HepG2 (cell line): ENCODE measurements around the gene CES5A.

ENCODE experiments used
- GABPA ChIP-seq, 2 experiments: IDR thresholded peaks; 2 replicates each; pipeline ENCODE4 v1.6.1; 2011 to 2016; ENCODE audit warnings: low read depth in 2 of 2, low read length in 1 of 2, missing biosample characterization in 1 of 2, missing genetic modification characterization in 1 of 2
- HDAC1 ChIP-seq: sonication (generic); formaldehyde crosslinking; IDR thresholded peaks from 2 replicates; pipeline ENCODE4 v1.5.1; 2020; ENCODE audit warnings: mild to moderate bottlenecking, missing genetic modification reagents
- HIC2 ChIP-seq: sonication (generic); formaldehyde crosslinking; IDR thresholded peaks from 2 replicates; pipeline ENCODE4 v1.9.0; 2022; ENCODE audit warnings: low read depth, missing genetic modification reagents
- KDM5A ChIP-seq: fragments of 200-600 bp; sonication (generic); IDR thresholded peaks from 2 replicates; pipeline ENCODE4 v1.7.0; 2018; ENCODE audit warnings: antibody characterized with exemption, mild to moderate bottlenecking, low read length, borderline replicate concordance
- MIER3 ChIP-seq: IDR thresholded peaks from 2 replicates; pipeline ENCODE4 v1.6.1; 2016; ENCODE audit warnings: missing compliant biosample characterization, borderline replicate concordance
- NKX3-1 ChIP-seq: sonication (generic); formaldehyde crosslinking; IDR thresholded peaks from 2 replicates; pipeline ENCODE4 v1.5.0; 2020; ENCODE audit warnings: missing genetic modification reagents
- RFX5 ChIP-seq: IDR thresholded peaks from 2 replicates; pipeline ENCODE4 v1.6.1; 2011; ENCODE audit warnings: low read depth, low read length, improper control_type of control experiment
- ZNF17 ChIP-seq: sonication (generic); formaldehyde crosslinking; IDR thresholded peaks from 2 replicates; pipeline ENCODE4 v1.5.0; 2020; ENCODE audit warnings: mild to moderate bottlenecking, missing genetic modification reagents
- ZNF557 ChIP-seq: sonication (generic); formaldehyde crosslinking; IDR thresholded peaks from 2 replicates; pipeline ENCODE4 v1.4.0; 2020; ENCODE audit warnings: missing genetic modification reagents
- TF ChIP-seq, protein P1 (sequence below): sonication (generic); formaldehyde crosslinking; IDR thresholded peaks from 2 replicates; pipeline ENCODE4 v1.4.0; 2020; ENCODE audit warnings: missing genetic modification reagents
- TF ChIP-seq, protein P2 (sequence below): sonication (generic); formaldehyde crosslinking; IDR thresholded peaks from 2 replicates; pipeline ENCODE4 v1.8.0; 2022; ENCODE audit warnings: mild to moderate bottlenecking, missing genetic modification reagents, moderate library complexity
- TF ChIP-seq, protein P3 (sequence below): sonication (generic); formaldehyde crosslinking; IDR thresholded peaks from 2 replicates; pipeline ENCODE4 v1.5.0; 2020; ENCODE audit warnings: mild to moderate bottlenecking, missing genetic modification reagents, moderate library complexity

DNA sequence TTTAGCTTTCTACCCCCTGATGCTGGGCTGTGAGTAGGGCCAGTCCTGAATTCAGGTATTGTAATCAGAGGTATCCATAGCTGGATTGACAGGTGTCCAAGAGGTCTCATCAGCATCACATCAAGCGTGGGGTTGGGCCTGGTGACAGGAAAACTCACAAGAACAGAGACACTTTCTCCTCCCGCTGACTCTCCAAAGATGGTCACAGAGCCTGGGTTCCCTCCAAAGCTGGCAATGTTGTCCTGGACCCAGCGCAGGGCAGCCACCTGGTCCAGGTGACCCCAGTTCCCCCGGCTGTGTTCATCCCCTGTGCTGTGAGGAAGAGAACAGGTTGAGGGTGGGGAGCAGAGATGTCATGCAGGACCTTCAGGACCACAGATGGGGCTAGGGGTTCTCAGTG lies 54.0 kb downstream of the CES5A start:
- TF ChIP-seq HIC2 (CRISPR knock-in tag) = no peak
- TF ChIP-seq RFX5 = no peak
- TF ChIP-seq, protein P1, sequence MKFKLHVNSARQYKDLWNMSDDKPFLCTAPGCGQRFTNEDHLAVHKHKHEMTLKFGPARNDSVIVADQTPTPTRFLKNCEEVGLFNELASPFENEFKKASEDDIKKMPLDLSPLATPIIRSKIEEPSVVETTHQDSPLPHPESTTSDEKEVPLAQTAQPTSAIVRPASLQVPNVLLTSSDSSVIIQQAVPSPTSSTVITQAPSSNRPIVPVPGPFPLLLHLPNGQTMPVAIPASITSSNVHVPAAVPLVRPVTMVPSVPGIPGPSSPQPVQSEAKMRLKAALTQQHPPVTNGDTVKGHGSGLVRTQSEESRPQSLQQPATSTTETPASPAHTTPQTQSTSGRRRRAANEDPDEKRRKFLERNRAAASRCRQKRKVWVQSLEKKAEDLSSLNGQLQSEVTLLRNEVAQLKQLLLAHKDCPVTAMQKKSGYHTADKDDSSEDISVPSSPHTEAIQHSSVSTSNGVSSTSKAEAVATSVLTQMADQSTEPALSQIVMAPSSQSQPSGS = no peak
- no peak for TF ChIP-seq ZNF557 (CRISPR knock-in tag)
- no peak for TF ChIP-seq NKX3-1 (CRISPR knock-in tag)
- TF ChIP-seq ZNF17 (CRISPR knock-in tag) = no peak
- no peak for TF ChIP-seq MIER3 (CRISPR knock-in tag)
- TF ChIP-seq KDM5A = no peak
- TF ChIP-seq, protein P2, sequence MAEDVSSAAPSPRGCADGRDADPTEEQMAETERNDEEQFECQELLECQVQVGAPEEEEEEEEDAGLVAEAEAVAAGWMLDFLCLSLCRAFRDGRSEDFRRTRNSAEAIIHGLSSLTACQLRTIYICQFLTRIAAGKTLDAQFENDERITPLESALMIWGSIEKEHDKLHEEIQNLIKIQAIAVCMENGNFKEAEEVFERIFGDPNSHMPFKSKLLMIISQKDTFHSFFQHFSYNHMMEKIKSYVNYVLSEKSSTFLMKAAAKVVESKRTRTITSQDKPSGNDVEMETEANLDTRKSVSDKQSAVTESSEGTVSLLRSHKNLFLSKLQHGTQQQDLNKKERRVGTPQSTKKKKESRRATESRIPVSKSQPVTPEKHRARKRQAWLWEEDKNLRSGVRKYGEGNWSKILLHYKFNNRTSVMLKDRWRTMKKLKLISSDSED (CRISPR knock-in tag) = no peak
- TF ChIP-seq GABPA (IDR thresholded peaks at IDR 0.05; ENCODE audit: low read depth, low read length) = no peak
- no peak for TF ChIP-seq GABPA (CRISPR knock-in tag; IDR thresholded peaks at IDR 0.05; ENCODE audit: low read depth)
- no peak for TF ChIP-seq HDAC1
- TF ChIP-seq, protein P3, sequence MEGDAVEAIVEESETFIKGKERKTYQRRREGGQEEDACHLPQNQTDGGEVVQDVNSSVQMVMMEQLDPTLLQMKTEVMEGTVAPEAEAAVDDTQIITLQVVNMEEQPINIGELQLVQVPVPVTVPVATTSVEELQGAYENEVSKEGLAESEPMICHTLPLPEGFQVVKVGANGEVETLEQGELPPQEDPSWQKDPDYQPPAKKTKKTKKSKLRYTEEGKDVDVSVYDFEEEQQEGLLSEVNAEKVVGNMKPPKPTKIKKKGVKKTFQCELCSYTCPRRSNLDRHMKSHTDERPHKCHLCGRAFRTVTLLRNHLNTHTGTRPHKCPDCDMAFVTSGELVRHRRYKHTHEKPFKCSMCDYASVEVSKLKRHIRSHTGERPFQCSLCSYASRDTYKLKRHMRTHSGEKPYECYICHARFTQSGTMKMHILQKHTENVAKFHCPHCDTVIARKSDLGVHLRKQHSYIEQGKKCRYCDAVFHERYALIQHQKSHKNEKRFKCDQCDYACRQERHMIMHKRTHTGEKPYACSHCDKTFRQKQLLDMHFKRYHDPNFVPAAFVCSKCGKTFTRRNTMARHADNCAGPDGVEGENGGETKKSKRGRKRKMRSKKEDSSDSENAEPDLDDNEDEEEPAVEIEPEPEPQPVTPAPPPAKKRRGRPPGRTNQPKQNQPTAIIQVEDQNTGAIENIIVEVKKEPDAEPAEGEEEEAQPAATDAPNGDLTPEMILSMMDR (CRISPR knock-in tag) = no peak
